Prostate gland (tissue), 2 donors: ENCODE results near the gene CERKL.

Experiments
- CTCF ChIP-seq, 4 experiments: fragments of 200-600 bp in 2 of 4; fragments of 450-650 bp in 2 of 4; sonication (generic) in 2 of 4; IDR thresholded peaks; 1 replicate in 3 of 4; 2 replicates in 1 of 4; pipeline ENCODE4 v1.5.1; 2016 to 2019; ENCODE audit warnings: antibody characterized with exemption in 4 of 4, mild to moderate bottlenecking in 2 of 4, moderate library complexity in 2 of 4
- POLR2A ChIP-seq: fragments of 450-650 bp; IDR thresholded peaks from one replicate; pipeline ENCODE4 v1.6.1; 2016; ENCODE audit warnings: antibody characterized with exemption, mild to moderate bottlenecking
- POLR2AphosphoS5 ChIP-seq: sonication (generic); formaldehyde crosslinking; IDR thresholded peaks from one replicate; pipeline ENCODE4 v1.6.1; 2017; ENCODE audit warnings: antibody characterized with exemption

GRCh38 chr2:181563101-181563692 lies 93.7 kb downstream of the CERKL start:
- no peak for TF ChIP-seq CTCF (IDR thresholded peaks at IDR 0.05)
- no peak for TF ChIP-seq POLR2A
- no peak for TF ChIP-seq POLR2AphosphoS5
